NCI-H2196 (cell line): ENCODE results near the gene EIF6.
A peak's percentile ranks its signal among the peaks of the same experiment; 100 is the strongest.
"Not testable (repeated sequence)": the region's sequence is repeated elsewhere in the genome, so short reads cannot be mapped to it uniquely, and the experiment has no call there.

Experiments
- DNase-seq: peaks from one replicate; lab custom pipeline; 2025; ENCODE audit not compliant: unreplicated experiment; lab: John Stamatoyannopoulos, UW

The EIF6 gene

GRCh38 chr20:35284267-35284991 lies at the start of gene EIF6:
Gene EIF6 (minus strand): TSS chr20:35284772. CDS start chr20:35284487, 285 bp downstream.
- DNase-seq = peak; percentile 96

GRCh38 chr20:35333606-35334005 lies 49.0 kb upstream of the EIF6 start:
- DNase-seq = no peak

GRCh38 chr20:35332540-35333200 lies 48.1 kb upstream of the EIF6 start:
- no peak for DNase-seq

- DNase-seq = peak; percentile 52
Measured at GRCh38 chr20:35329435-35330139, 45.0 kb upstream of the EIF6 start.

GRCh38 chr20:35328689-35329088 lies 44.1 kb upstream of the EIF6 start:
- DNase-seq = no peak

GRCh38 chr20:35328095-35328685 lies 43.6 kb upstream of the EIF6 start:
- no peak for DNase-seq

GRCh38 chr20:35327074-35327976 lies 42.8 kb upstream of the EIF6 start:
- peak; percentile 69 for DNase-seq

GRCh38 chr20:35326740-35327073 lies 42.1 kb upstream of the EIF6 start:
- no peak for DNase-seq

GRCh38 chr20:35326021-35326739 lies 41.6 kb upstream of the EIF6 start:
- no peak for DNase-seq

GRCh38 chr20:35325401-35325800 lies 40.8 kb upstream of the EIF6 start:
- no peak for DNase-seq

GRCh38 chr20:35320396-35321126 lies 36.0 kb upstream of the EIF6 start:
- DNase-seq = no peak

- no peak for DNase-seq
Measured at GRCh38 chr20:35319871-35320197, 35.3 kb upstream of the EIF6 start.

GRCh38 chr20:35319192-35319870 lies 34.8 kb upstream of the EIF6 start:
- DNase-seq = peak; percentile 80

- peak; percentile 99 for DNase-seq
Measured at GRCh38 chr20:35318502-35319157, 34.1 kb upstream of the EIF6 start.

- no peak for DNase-seq
Measured at GRCh38 chr20:35317416-35318210, 33.0 kb upstream of the EIF6 start.

GRCh38 chr20:35316086-35316485 lies 31.5 kb upstream of the EIF6 start:
- DNase-seq = no peak

GRCh38 chr20:35315632-35316020 lies 31.1 kb upstream of the EIF6 start:
- not testable (repeated sequence) for DNase-seq
